K562 (cell line): ENCODE results near the gene PPDPF. TPM values are rescaled to one million over a fixed set of nuclear protein-coding genes. Genes with fewer than 3 reads are reported as not detected.

Experiments used
- ADNP ChIP-seq: fragments of 200-800 bp; sonication (Bioruptor generic); IDR thresholded peaks from 2 replicates; pipeline ENCODE4 v1.6.1; 2016; ENCODE audit warnings: missing genetic modification characterization, missing compliant biosample characterization
- BRF1 ChIP-seq: IDR thresholded peaks from 3 replicates; pipeline ENCODE4 v1.6.1; 2011; ENCODE audit warnings: borderline replicate concordance, mild to moderate bottlenecking; ENCODE audit not compliant: insufficient read length; ENCODE audit errors: extremely low read depth
- CBFA2T2 ChIP-seq: fragments of 450-650 bp; conservative IDR thresholded peaks from 2 replicates; pipeline ENCODE4 v1.6.1; 2017; ENCODE audit warnings: mild to moderate bottlenecking
- CTCF ChIP-seq, 3 experiments: IDR thresholded peaks in 2 of 3; conservative IDR thresholded peaks in 1 of 3; 2 replicates each; pipeline ENCODE4 v1.5.1; 2011 to 2012; ENCODE audit warnings: low read length in 3 of 3, mild to moderate bottlenecking in 3 of 3, control low read depth in 2 of 3, improper control_type of control experiment in 1 of 3, inconsistent platforms in 1 of 3, low read depth in 1 of 3, mixed read lengths in 1 of 3, moderate library complexity in 1 of 3; ENCODE audit not compliant: insufficient read depth in 2 of 3
- EP400 ChIP-seq: fragments of 450-650 bp; IDR thresholded peaks from 2 replicates; pipeline ENCODE4 v1.6.1; 2017; ENCODE audit warnings: antibody characterized with exemption, mild to moderate bottlenecking, moderate library complexity
- KLF6 ChIP-seq: fragments of 250-450 bp; sonication (Bioruptor Pico); IDR thresholded peaks from 2 replicates; pipeline ENCODE4 v1.4.0; 2020; ENCODE audit warnings: mild to moderate bottlenecking, moderate library complexity, borderline replicate concordance
- MAZ ChIP-seq, 2 experiments: fragments of 450-650 bp in 1 of 2; sonication (generic) in 1 of 2; formaldehyde crosslinking; IDR thresholded peaks in 1 of 2; conservative IDR thresholded peaks in 1 of 2; 2 replicates each; pipeline versions ENCODE4 v1.4.0 to v1.5.0; 2020; ENCODE audit warnings: mild to moderate bottlenecking in 1 of 2, missing genetic modification reagents in 1 of 2
- NCOA6 ChIP-seq: fragments of 450-650 bp; IDR thresholded peaks from 2 replicates; pipeline ENCODE4 v1.6.1; 2017; ENCODE audit warnings: mild to moderate bottlenecking
- PHF8 ChIP-seq: fragments of 200-600 bp; sonication (generic); IDR thresholded peaks from 2 replicates; pipeline ENCODE4 v1.6.1; 2012; ENCODE audit warnings: mixed run types, mild to moderate bottlenecking, inconsistent platforms, low read length, moderate library complexity, borderline replicate concordance
- PTBP1 ChIP-seq: fragments of 200-400 bp; formaldehyde crosslinking; IDR thresholded peaks from 2 replicates; pipeline ENCODE4 v1.6.1; 2017; ENCODE audit warnings: low read depth, low read length
- PTRF ChIP-seq: fragments of 450-650 bp; IDR thresholded peaks from 2 replicates; pipeline ENCODE4 v1.6.1; 2016; ENCODE audit warnings: mild to moderate bottlenecking, missing genetic modification characterization, missing compliant biosample characterization
- RAD21 ChIP-seq, 2 experiments: fragments of 250-450 bp in 1 of 2; fragments of 450-650 bp in 1 of 2; sonication (Bioruptor Pico) in 1 of 2; formaldehyde crosslinking in 1 of 2; IDR thresholded peaks in 1 of 2; conservative IDR thresholded peaks in 1 of 2; 2 replicates each; pipeline versions ENCODE4 v1.4.0 to v1.8.0; 2020 to 2022; ENCODE audit warnings: mild to moderate bottlenecking in 2 of 2, moderate library complexity in 1 of 2
- SMAD1 ChIP-seq: fragments of 150-350 bp; IDR thresholded peaks from 2 replicates; pipeline ENCODE4 v1.6.1; 2014; ENCODE audit warnings: low read length, low read depth; ENCODE audit not compliant: partially characterized antibody
- SMC3 ChIP-seq: conservative IDR thresholded peaks from 2 replicates; pipeline ENCODE4 v1.6.1; 2011; ENCODE audit warnings: low read depth, low read length, improper control_type of control experiment; ENCODE audit not compliant: insufficient read depth
- TOE1 ChIP-seq, 2 experiments: fragments of 450-650 bp in 1 of 2; sonication (generic) in 1 of 2; formaldehyde crosslinking in 1 of 2; IDR thresholded peaks; 2 replicates each; pipeline versions ENCODE4 v1.7.1 to v1.8.0; 2016 to 2022; ENCODE audit warnings: borderline replicate concordance in 2 of 2, mild to moderate bottlenecking in 2 of 2, antibody characterized with exemption in 1 of 2, inconsistent platforms in 1 of 2, low read depth in 1 of 2, missing genetic modification reagents in 1 of 2, moderate library complexity in 1 of 2
- ZNF398 ChIP-seq: fragments of 250-450 bp; sonication (Bioruptor Pico); IDR thresholded peaks from 2 replicates; pipeline ENCODE4 v1.8.0; 2021; ENCODE audit warnings: moderate library complexity, mild to moderate bottlenecking, inconsistent platforms
- polyA plus RNA-seq, 8 experiments: library from polyadenylated mRNA; depleted of rRNA in 4 of 8; stranded (reverse) in 5 of 8; unstranded in 3 of 8; fragments of >200 nt; fragmentation: Nextera tagmentation in 2 of 8; fragmentation: Illumina TruSeq in 1 of 8; extraction: Ambion mirVana in 2 of 8; extraction: Trizol in 1 of 8; gene quantifications; 2 replicates each; pipeline versions ENCODE4 v1.2.1 to v1.2.3, GENCODE V29; 2011 to 2014; ENCODE audit warnings: inconsistent platforms in 1 of 8, missing spikeins in 1 of 8
- total RNA-seq, 7 experiments: library from RNA; depleted of rRNA in 6 of 7; stranded (reverse); fragments of >200 nt in 6 of 7; fragmentation: Illumina TruSeq in 2 of 7; extraction: Trizol in 2 of 7; gene quantifications; 2 replicates each; pipeline versions ENCODE4 v1.2.1 to v1.2.3, GENCODE V29; 2011 to 2021; ENCODE audit warnings: low replicate concordance in 1 of 7
- TF ChIP-seq, protein P1 (sequence below), 3 experiments: fragments of 200-800 bp in 1 of 3; sonication (Bioruptor generic) in 1 of 3; sonication (generic) in 1 of 3; formaldehyde crosslinking in 1 of 3; IDR thresholded peaks; 2 replicates each; pipeline versions ENCODE4 v1.6.1 to v1.8.0; 2016 to 2022; ENCODE audit warnings: mild to moderate bottlenecking in 2 of 3, missing compliant biosample characterization in 2 of 3, missing genetic modification characterization in 2 of 3, missing genetic modification reagents in 1 of 3
- TF ChIP-seq, protein P2 (sequence below): fragments of 250-450 bp; sonication (Bioruptor Pico); IDR thresholded peaks from 2 replicates; pipeline ENCODE4 v1.5.0; 2021

Gene PPDPF
- total and polyA plus RNA-seq, 9 of the 15 experiments (the other 6 are each of a cell fraction or from before 2014, with no cell fraction given): 0.77 to 233 (median 10.5) TPM

- no peak for TF ChIP-seq PTRF (tag)
- 0 out of 2 replicates have a peak, but pooled peaks have one; percentile 22 for TF ChIP-seq TOE1 (IDR thresholded peaks at IDR 0.05; ENCODE audit: borderline replicate concordance)
- TF ChIP-seq TOE1 (CRISPR knock-in tag; IDR thresholded peaks at IDR 0.05; ENCODE audit: borderline replicate concordance, low read depth): no peak
- TF ChIP-seq NCOA6: peak; percentile 73; the same call in 1 of the 2 replicates
- no peak for TF ChIP-seq KLF6 (CRISPR knock-in tag)
- no peak for TF ChIP-seq BRF1
- TF ChIP-seq MAZ (CRISPR knock-in tag; conservative IDR thresholded peaks at IDR 0.05 in 1 of 2, IDR thresholded peaks at IDR 0.05 in 1 of 2): peak; percentile 56 to 65; a peak in 3 of 4 replicates
- peak; percentile 20 to 25; a peak in 1 of 4 replicates for TF ChIP-seq RAD21 (CRISPR knock-in tag; conservative IDR thresholded peaks at IDR 0.05 in 1 of 2, IDR thresholded peaks at IDR 0.05 in 1 of 2)
- TF ChIP-seq CTCF (IDR thresholded peaks at IDR 0.05 in 2 of 3, conservative IDR thresholded peaks at IDR 0.05 in 1 of 3; ENCODE audit: insufficient read depth in 2 of 3, low read depth in 1 of 3, low read length in 3 of 3): peak in 2 of 3 experiments; percentile 23 to 38; a peak in 3 of 6 replicates
- TF ChIP-seq EP400: 0 out of 2 replicates have a peak, but pooled peaks have one; percentile 22
- TF ChIP-seq, protein P1, sequence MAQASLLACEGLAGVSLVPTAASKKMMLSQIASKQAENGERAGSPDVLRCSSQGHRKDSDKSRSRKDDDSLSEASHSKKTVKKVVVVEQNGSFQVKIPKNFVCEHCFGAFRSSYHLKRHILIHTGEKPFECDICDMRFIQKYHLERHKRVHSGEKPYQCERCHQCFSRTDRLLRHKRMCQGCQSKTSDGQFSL (CRISPR knock-in tag; IDR thresholded peaks at IDR 0.05): 0 out of 2 replicates have a peak, but pooled peaks have one; percentile 27
- TF ChIP-seq, protein P1 (tag; IDR thresholded peaks at IDR 0.05): no peak
- no peak for TF ChIP-seq SMAD1
- no peak for TF ChIP-seq ADNP
- no peak for TF ChIP-seq ZNF398
- no peak for TF ChIP-seq CBFA2T2
- TF ChIP-seq PTBP1: no peak
- 0 out of 2 replicates have a peak, but pooled peaks have one; percentile 65 for TF ChIP-seq PHF8
- TF ChIP-seq SMC3: no peak
- TF ChIP-seq, protein P2, sequence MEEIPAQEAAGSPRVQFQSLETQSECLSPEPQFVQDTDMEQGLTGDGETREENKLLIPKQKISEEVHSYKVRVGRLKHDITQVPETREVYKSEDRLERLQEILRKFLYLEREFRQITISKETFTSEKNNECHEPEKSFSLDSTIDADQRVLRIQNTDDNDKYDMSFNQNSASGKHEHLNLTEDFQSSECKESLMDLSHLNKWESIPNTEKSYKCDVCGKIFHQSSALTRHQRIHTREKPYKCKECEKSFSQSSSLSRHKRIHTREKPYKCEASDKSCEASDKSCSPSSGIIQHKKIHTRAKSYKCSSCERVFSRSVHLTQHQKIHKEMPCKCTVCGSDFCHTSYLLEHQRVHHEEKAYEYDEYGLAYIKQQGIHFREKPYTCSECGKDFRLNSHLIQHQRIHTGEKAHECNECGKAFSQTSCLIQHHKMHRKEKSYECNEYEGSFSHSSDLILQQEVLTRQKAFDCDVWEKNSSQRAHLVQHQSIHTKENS (CRISPR knock-in tag): no peak
- TF ChIP-seq, all 486 proteins: peak for 35
These were observed 679 bp upstream of the PPDPF start (continued) for GRCh38 chr20:63519668-63520503.
